NT2/D1 (cell line): Measurements from ENCODE around the gene ITGA1.

Source experiments
- SUZ12 ChIP-seq: IDR thresholded peaks from 2 replicates; pipeline ENCODE4 v1.6.1; 2011; ENCODE audit not compliant: insufficient read length, insufficient read depth; ENCODE audit errors: extremely low read depth
- ZNF274 ChIP-seq: IDR thresholded peaks from 2 replicates; pipeline ENCODE4 v1.6.1; 2011; ENCODE audit warnings: mild to moderate bottlenecking, low read depth, low read length

DNA sequence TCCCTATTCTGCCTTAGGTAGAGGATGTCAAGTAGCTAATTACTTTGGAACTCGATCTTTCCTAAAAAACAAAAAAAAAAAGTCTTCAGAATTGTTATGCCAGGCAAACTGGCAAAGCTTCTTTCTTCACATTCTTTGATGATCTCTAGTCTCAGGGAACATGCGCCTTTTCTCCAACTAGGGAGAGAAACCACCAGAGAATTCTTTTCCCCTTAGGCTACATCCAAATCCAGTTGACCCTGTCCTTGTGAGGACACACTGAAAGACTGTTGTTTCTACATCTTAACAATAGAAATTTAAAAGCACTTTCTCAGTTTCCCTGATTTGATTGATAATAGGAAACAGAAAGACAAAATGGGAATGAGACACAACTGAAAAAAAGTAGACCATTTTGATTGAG, 106.7 kb downstream of the ITGA1 start:
- TF ChIP-seq ZNF274 (no peak), SUZ12 (no peak)
